Measurements from ENCODE around the gene CD14.
A peak's percentile ranks its signal among the peaks of the same experiment; 100 is the strongest.

Gene CD14

DNA sequence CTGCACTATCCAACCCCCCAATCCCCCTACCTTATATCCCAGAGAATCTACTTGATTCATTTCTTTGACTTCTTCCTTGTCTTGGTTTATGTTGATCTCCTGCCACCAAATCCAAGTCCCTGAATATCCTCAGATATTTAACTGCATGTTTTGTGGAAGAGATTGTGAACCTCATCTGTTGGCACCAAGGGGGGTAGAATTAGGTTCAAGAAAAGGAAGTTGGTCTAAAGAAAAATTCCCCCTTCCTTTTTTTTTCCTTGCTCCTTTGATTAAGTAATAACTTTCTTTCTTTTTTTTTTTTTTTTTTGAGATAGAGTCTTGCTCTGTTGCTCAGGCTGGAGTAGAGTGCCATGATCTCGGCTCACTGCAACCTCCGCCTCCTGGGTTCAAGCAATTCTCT lies 526 bp upstream of the CD14 start:
- H3K27me3 ChIP-seq (ENCODE audit: insufficient read depth, low read depth, severe bottlenecking) = no peaks in the 10 kb centered on the region
- TF ChIP-seq, protein P1, sequence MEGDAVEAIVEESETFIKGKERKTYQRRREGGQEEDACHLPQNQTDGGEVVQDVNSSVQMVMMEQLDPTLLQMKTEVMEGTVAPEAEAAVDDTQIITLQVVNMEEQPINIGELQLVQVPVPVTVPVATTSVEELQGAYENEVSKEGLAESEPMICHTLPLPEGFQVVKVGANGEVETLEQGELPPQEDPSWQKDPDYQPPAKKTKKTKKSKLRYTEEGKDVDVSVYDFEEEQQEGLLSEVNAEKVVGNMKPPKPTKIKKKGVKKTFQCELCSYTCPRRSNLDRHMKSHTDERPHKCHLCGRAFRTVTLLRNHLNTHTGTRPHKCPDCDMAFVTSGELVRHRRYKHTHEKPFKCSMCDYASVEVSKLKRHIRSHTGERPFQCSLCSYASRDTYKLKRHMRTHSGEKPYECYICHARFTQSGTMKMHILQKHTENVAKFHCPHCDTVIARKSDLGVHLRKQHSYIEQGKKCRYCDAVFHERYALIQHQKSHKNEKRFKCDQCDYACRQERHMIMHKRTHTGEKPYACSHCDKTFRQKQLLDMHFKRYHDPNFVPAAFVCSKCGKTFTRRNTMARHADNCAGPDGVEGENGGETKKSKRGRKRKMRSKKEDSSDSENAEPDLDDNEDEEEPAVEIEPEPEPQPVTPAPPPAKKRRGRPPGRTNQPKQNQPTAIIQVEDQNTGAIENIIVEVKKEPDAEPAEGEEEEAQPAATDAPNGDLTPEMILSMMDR (IDR thresholded peaks at IDR 0.05; ENCODE audit: low read depth, low read length) = no peak
- H3K4me3 ChIP-seq (ENCODE audit: low read depth, low read length) = peak overlapping the region; percentile 58
- H3K36me3 ChIP-seq = no peaks in the 10 kb centered on the region
- H3K9me3 ChIP-seq (ENCODE audit: severe bottlenecking) = no peaks in the 10 kb centered on the region
- DNase-seq = no peak
- H3K27ac ChIP-seq = no peak overlapping the region

DNA sequence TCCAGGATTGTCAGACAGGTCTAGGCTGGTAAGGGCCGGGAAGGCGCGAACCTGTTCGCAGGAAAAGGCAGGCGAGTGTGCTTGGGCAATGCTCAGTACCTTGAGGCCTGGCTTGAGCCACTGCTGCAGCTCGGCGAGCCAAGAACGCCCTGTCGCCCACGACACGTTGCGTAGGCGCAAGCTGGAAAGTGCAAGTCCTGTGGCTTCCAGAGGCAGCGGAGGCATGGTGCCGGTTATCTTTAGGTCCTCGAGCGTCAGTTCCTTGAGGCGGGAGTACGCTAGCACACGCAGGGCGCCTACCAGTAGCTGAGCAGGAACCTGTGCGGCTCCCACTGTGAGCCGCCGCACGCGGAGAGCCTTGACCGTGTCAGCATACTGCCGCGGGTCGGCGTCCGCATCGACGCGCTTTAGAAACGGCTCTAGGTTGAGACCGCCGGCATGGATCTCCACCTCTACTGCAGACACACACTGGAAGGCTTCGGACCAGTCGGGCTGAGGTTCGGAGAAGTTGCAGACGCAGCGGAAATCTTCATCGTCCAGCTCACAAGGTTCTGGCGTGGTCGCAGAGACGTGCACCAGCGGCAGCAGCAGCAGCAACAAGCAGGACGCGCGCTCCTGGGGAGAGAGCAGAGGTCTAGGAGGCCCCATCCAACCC lies 482 bp downstream of the CD14 start:
- Histone ChIP-seq H3K9me3 (ENCODE audit: severe bottlenecking) (no peaks in the 10 kb centered on the region), H3K36me3 (no peaks in the 10 kb centered on the region), H3K27me3 (ENCODE audit: insufficient read depth, low read depth, severe bottlenecking) (no peaks in the 10 kb centered on the region), H3K27ac (no peak overlapping the region), H3K4me3 (ENCODE audit: low read depth, low read length) (peak overlapping the region; percentile 58)
- TF ChIP-seq, protein P1 (IDR thresholded peaks at IDR 0.05; ENCODE audit: low read depth, low read length) = no peak
- DNase-seq = peak; percentile 28

DNA sequence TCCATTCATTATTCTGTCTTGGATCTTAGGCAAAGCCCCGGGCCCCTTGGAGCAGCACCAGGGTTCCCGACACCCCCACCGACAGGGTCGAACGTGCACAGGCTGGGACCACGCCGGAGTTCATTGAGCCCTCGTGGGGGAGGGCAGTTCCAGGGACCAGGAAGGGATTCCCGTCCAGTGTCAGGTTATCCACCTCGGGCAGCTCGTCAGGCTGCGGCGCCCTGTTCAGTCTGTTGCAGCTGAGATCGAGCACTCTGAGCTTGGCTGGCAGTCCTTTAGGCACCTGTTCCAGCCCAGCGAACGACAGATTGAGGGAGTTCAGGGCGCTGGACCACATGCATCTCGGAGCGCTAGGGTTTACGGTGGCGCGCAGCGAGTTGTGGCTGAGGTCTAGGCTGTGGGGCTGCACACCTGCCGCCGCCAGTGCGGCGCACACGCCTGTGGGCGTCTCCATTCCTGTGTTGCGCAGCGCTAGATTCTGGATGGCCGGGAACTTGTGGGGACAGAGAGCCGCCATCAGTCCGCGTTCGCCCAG lies 1.1 kb downstream of the CD14 start:
- H3K9me3 ChIP-seq (ENCODE audit: severe bottlenecking) = no peaks in the 10 kb centered on the region
- no peaks in the 10 kb centered on the region for H3K36me3 ChIP-seq
- no peak overlapping the region for H3K27ac ChIP-seq
- DNase-seq = peak; percentile 19
- H3K27me3 ChIP-seq (ENCODE audit: insufficient read depth, low read depth, severe bottlenecking) = no peaks in the 10 kb centered on the region
- H3K4me3 ChIP-seq (ENCODE audit: low read depth, low read length) = peak overlapping the region; percentile 58
- TF ChIP-seq, protein P1 (IDR thresholded peaks at IDR 0.05; ENCODE audit: low read depth, low read length) = no peak

DNA sequence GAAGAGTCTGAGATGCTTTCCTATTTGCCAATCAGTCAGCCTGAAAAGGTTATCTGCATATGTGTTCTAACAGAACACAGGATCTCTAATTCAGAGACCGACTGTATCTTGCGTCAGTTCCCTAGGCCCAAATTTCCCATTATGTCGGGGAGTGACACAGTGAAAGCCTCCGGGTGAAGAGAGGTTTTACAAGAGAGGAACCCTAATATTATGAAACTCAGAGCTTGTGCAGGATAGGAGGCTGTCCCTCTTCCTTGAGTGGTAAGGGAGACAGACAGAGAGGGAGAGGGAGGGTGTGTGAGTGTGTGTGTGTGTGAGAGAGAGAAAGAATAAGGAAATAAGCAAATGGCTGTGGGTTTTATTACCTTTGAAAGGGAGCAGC lies 1.9 kb downstream of the CD14 start:
- DNase-seq = no peak
- H3K27ac ChIP-seq = no peak overlapping the region
- no peaks in the 10 kb centered on the region for H3K27me3 ChIP-seq (ENCODE audit: insufficient read depth, low read depth, severe bottlenecking)
- TF ChIP-seq, protein P1 (IDR thresholded peaks at IDR 0.05; ENCODE audit: low read depth, low read length) = no peak
- no peak overlapping the region for H3K4me3 ChIP-seq (ENCODE audit: low read depth, low read length)
- H3K9me3 ChIP-seq (ENCODE audit: severe bottlenecking) = no peaks in the 10 kb centered on the region
- H3K36me3 ChIP-seq = no peaks in the 10 kb centered on the region

DNA sequence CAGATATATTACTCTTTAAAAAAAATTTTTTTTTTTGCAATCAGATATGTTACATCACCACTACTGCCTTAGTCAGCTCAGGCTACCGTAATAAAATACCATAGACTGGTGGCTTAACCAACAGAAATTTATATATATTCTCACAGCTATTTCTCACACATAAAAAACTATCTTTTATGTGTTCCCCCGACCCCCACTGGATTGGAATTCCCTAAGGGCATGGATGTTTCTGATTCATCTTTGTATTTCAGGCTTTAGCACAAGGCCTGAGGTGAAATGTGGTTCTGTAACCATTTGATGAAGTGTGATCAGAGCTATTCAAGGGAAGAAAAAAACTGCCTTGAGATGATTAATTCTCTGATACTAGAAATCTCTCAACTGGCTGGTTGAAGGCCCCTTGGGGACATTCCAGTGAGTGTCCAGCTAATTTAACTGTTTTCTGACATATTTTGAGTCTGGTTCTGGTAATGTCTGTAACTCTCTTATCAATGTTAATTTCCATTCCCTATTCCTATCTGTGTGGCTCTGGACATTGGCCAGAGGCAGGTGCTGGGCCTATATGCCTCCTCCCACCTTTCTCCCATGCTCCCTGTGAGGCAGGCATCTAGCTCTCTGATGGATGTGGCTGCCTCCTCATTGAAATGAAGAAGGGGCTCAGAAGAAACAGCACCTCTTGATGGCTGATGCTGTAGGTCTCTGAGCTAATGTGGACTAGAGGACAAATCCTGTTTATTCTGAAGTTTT lies 2.5 kb downstream of the CD14 start:
- DNase-seq = no peak
- no peak overlapping the region for H3K4me3 ChIP-seq (ENCODE audit: low read depth, low read length)
- H3K36me3 ChIP-seq = no peaks in the 10 kb centered on the region
- H3K27me3 ChIP-seq (ENCODE audit: insufficient read depth, low read depth, severe bottlenecking) = no peaks in the 10 kb centered on the region
- TF ChIP-seq, protein P1 (IDR thresholded peaks at IDR 0.05; ENCODE audit: low read depth, low read length) = no peak
- no peaks in the 10 kb centered on the region for H3K9me3 ChIP-seq (ENCODE audit: severe bottlenecking)
- H3K27ac ChIP-seq = no peak overlapping the region
